ENCODE results near the gene DNAJC21.
"Not testable (repeated sequence)": the region's sequence is repeated elsewhere in the genome, so short reads cannot be mapped to it uniquely, and the experiment has no call there.

- TF ChIP-seq PAX5 (IDR thresholded peaks at IDR 0.05; ENCODE audit: borderline replicate concordance, low read depth, low read length); CHD1 (IDR thresholded peaks at IDR 0.05; ENCODE audit: low read depth, low read length); MXI1 (IDR thresholded peaks at IDR 0.05; ENCODE audit: low read depth, low read length); HDAC2 (IDR thresholded peaks at IDR 0.05); HCFC1 (IDR thresholded peaks at IDR 0.05; ENCODE audit: low read length); BHLHE40 (IDR thresholded peaks at IDR 0.05; ENCODE audit: borderline replicate concordance in 1 of 2, low read depth in 2 of 2, low read length in 1 of 2); POLR2A (IDR thresholded peaks at IDR 0.05; ENCODE audit: low read depth, low read length); EZH2 (IDR thresholded peaks at IDR 0.05; ENCODE audit: borderline replicate concordance, control insufficient read depth, low read depth, low read length); NFYB (IDR thresholded peaks at IDR 0.05; ENCODE audit: insufficient read depth, low read depth, low read length); TCF3 (IDR thresholded peaks at IDR 0.05; ENCODE audit: borderline replicate concordance, insufficient read depth, low read depth, low read length); USF2 (IDR thresholded peaks at IDR 0.05; ENCODE audit: borderline replicate concordance, low read depth, low read length); BRCA1 (IDR thresholded peaks at IDR 0.05; ENCODE audit: low read depth, low read length): not testable (repeated sequence)
- TF ChIP-seq, protein P1, sequence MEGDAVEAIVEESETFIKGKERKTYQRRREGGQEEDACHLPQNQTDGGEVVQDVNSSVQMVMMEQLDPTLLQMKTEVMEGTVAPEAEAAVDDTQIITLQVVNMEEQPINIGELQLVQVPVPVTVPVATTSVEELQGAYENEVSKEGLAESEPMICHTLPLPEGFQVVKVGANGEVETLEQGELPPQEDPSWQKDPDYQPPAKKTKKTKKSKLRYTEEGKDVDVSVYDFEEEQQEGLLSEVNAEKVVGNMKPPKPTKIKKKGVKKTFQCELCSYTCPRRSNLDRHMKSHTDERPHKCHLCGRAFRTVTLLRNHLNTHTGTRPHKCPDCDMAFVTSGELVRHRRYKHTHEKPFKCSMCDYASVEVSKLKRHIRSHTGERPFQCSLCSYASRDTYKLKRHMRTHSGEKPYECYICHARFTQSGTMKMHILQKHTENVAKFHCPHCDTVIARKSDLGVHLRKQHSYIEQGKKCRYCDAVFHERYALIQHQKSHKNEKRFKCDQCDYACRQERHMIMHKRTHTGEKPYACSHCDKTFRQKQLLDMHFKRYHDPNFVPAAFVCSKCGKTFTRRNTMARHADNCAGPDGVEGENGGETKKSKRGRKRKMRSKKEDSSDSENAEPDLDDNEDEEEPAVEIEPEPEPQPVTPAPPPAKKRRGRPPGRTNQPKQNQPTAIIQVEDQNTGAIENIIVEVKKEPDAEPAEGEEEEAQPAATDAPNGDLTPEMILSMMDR (IDR thresholded peaks at IDR 0.05 in 2 of 3, conservative IDR thresholded peaks at IDR 0.05 in 1 of 3; ENCODE audit: control insufficient read depth in 2 of 3, extremely low read depth in 1 of 3, insufficient read depth in 1 of 3, low read depth in 3 of 3, low read length in 3 of 3), result not testable (repeated sequence)
- TF ChIP-seq, protein P2, sequence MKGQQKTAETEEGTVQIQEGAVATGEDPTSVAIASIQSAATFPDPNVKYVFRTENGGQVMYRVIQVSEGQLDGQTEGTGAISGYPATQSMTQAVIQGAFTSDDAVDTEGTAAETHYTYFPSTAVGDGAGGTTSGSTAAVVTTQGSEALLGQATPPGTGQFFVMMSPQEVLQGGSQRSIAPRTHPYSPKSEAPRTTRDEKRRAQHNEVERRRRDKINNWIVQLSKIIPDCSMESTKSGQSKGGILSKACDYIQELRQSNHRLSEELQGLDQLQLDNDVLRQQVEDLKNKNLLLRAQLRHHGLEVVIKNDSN (IDR thresholded peaks at IDR 0.05; ENCODE audit: borderline replicate concordance, extremely low read length, insufficient read depth, low read depth, low read length), result not testable (repeated sequence)
These were observed 6.1 kb upstream of the DNAJC21 start for GRCh38 chr5:34923256-34923655.
